WTC11 (cell line): ENCODE data around the gene PCDHGA9.

Source experiments
- ATF2 ChIP-seq: sonication (generic); formaldehyde crosslinking; IDR thresholded peaks from 2 replicates; pipeline ENCODE4 v1.8.1; 2022; ENCODE audit warnings: low read depth, missing genetic modification reagents, borderline replicate concordance
- ATF6 ChIP-seq: sonication (generic); formaldehyde crosslinking; IDR thresholded peaks from 2 replicates; pipeline ENCODE4 v1.8.1; 2023; ENCODE audit warnings: mild to moderate bottlenecking, missing genetic modification reagents
- CREM ChIP-seq: sonication (generic); formaldehyde crosslinking; IDR thresholded peaks from 2 replicates; pipeline ENCODE4 v1.8.1; 2022; ENCODE audit warnings: mild to moderate bottlenecking, missing genetic modification reagents, moderate library complexity
- MAX ChIP-seq: sonication (generic); formaldehyde crosslinking; IDR thresholded peaks from 2 replicates; pipeline ENCODE4 v1.8.0; 2022; ENCODE audit warnings: mild to moderate bottlenecking, missing genetic modification reagents
- SOX15 ChIP-seq: fragments of 250-450 bp; sonication (Bioruptor Pico); IDR thresholded peaks from 2 replicates; pipeline ENCODE4 v1.9.0; 2021; ENCODE audit warnings: mild to moderate bottlenecking
- SP1 ChIP-seq: sonication (generic); formaldehyde crosslinking; conservative IDR thresholded peaks from 2 replicates; pipeline ENCODE4 v1.8.1; 2022; ENCODE audit warnings: missing genetic modification reagents
- TEAD4 ChIP-seq: sonication (generic); formaldehyde crosslinking; IDR thresholded peaks from 2 replicates; pipeline ENCODE4 v1.8.0; 2022; ENCODE audit warnings: mild to moderate bottlenecking, missing genetic modification reagents
- TF ChIP-seq, protein P1 (sequence below): fragments of 200-600 bp; IDR thresholded peaks from 2 replicates; pipeline ENCODE4 v1.8.0; 2022; ENCODE audit warnings: antibody characterized with exemption
- TF ChIP-seq, protein P2 (sequence below): sonication (generic); formaldehyde crosslinking; IDR thresholded peaks from 2 replicates; pipeline ENCODE4 v1.8.0; 2023; ENCODE audit warnings: mild to moderate bottlenecking, missing genetic modification reagents

GRCh38 chr5:141392429-141393198 lies 10.0 kb upstream of the PCDHGA9 start, which contains the start of gene PCDHGA8:
- TF ChIP-seq ATF6 (CRISPR knock-in tag) (no peak), MAX (no peak), CREM (CRISPR knock-in tag) (no peak), TEAD4 (CRISPR knock-in tag) (no peak), ATF2 (CRISPR knock-in tag) (no peak), SP1 (CRISPR knock-in tag) (no peak), SOX15 (CRISPR knock-in tag) (no peak)
- TF ChIP-seq, protein P1, sequence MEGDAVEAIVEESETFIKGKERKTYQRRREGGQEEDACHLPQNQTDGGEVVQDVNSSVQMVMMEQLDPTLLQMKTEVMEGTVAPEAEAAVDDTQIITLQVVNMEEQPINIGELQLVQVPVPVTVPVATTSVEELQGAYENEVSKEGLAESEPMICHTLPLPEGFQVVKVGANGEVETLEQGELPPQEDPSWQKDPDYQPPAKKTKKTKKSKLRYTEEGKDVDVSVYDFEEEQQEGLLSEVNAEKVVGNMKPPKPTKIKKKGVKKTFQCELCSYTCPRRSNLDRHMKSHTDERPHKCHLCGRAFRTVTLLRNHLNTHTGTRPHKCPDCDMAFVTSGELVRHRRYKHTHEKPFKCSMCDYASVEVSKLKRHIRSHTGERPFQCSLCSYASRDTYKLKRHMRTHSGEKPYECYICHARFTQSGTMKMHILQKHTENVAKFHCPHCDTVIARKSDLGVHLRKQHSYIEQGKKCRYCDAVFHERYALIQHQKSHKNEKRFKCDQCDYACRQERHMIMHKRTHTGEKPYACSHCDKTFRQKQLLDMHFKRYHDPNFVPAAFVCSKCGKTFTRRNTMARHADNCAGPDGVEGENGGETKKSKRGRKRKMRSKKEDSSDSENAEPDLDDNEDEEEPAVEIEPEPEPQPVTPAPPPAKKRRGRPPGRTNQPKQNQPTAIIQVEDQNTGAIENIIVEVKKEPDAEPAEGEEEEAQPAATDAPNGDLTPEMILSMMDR = no peak
- TF ChIP-seq, protein P2, sequence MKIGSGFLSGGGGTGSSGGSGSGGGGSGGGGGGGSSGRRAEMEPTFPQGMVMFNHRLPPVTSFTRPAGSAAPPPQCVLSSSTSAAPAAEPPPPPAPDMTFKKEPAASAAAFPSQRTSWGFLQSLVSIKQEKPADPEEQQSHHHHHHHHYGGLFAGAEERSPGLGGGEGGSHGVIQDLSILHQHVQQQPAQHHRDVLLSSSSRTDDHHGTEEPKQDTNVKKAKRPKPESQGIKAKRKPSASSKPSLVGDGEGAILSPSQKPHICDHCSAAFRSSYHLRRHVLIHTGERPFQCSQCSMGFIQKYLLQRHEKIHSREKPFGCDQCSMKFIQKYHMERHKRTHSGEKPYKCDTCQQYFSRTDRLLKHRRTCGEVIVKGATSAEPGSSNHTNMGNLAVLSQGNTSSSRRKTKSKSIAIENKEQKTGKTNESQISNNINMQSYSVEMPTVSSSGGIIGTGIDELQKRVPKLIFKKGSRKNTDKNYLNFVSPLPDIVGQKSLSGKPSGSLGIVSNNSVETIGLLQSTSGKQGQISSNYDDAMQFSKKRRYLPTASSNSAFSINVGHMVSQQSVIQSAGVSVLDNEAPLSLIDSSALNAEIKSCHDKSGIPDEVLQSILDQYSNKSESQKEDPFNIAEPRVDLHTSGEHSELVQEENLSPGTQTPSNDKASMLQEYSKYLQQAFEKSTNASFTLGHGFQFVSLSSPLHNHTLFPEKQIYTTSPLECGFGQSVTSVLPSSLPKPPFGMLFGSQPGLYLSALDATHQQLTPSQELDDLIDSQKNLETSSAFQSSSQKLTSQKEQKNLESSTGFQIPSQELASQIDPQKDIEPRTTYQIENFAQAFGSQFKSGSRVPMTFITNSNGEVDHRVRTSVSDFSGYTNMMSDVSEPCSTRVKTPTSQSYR (CRISPR knock-in tag) = no peak
